H9 (cell line): ENCODE results near the gene PKIB. TPM values are rescaled to one million over a fixed set of nuclear protein-coding genes. Genes with fewer than 3 reads are reported as not detected.

Experiments used
- DNase-seq: peaks from one replicate; pipeline ENCODE4 v3.0.0-alpha.2; 2017
- H2AFZ ChIP-seq: one replicate; pipeline ENCODE4 v1.6.1; 2013; ENCODE audit warnings: mild to moderate bottlenecking, low read length, control low read depth, moderate library complexity
- H2AK5ac ChIP-seq: 2 replicates; pipeline ENCODE4 v1.6.1; 2013; ENCODE audit warnings: low read length, control low read depth, mixed read lengths; ENCODE audit not compliant: insufficient read length
- H2BK120ac ChIP-seq: one replicate; pipeline ENCODE4 v1.6.1; 2013; ENCODE audit warnings: low read depth, mild to moderate bottlenecking, low read length, control low read depth, inconsistent platforms; ENCODE audit not compliant: poor library complexity, severe bottlenecking
- H2BK12ac ChIP-seq: 2 replicates; pipeline ENCODE4 v1.6.1; 2013; ENCODE audit warnings: low read length, control low read depth, mixed read lengths, low read depth; ENCODE audit not compliant: insufficient read length
- H2BK15ac ChIP-seq: 2 replicates; pipeline ENCODE4 v1.6.1; 2013; ENCODE audit warnings: low read depth, low read length, control low read depth
- H2BK20ac ChIP-seq: one replicate; pipeline ENCODE4 v1.6.1; 2013; ENCODE audit warnings: low read depth, mild to moderate bottlenecking, low read length, control low read depth, inconsistent platforms; ENCODE audit not compliant: poor library complexity, severe bottlenecking
- H2BK5ac ChIP-seq: 2 replicates; pipeline ENCODE4 v1.6.1; 2013; ENCODE audit warnings: low read length, control low read depth, mixed read lengths; ENCODE audit not compliant: insufficient read length
- H3K14ac ChIP-seq: 2 replicates; pipeline ENCODE4 v1.6.1; 2013; ENCODE audit warnings: low read length, control low read depth; ENCODE audit not compliant: insufficient read depth
- H3K18ac ChIP-seq: 2 replicates; pipeline ENCODE4 v1.6.1; 2013; ENCODE audit warnings: low read depth, mild to moderate bottlenecking, mixed read lengths, low read length, control low read depth; ENCODE audit not compliant: insufficient read length
- H3K23ac ChIP-seq: 2 replicates; pipeline ENCODE4 v1.6.1; 2013; ENCODE audit warnings: low read length, control low read depth, mixed read lengths, low read depth; ENCODE audit not compliant: insufficient read length
- H3K23me2 ChIP-seq: 2 replicates; pipeline ENCODE4 v1.6.1; 2013; ENCODE audit warnings: low read depth, mild to moderate bottlenecking, mixed read lengths, low read length, control low read depth; ENCODE audit not compliant: insufficient read length, poor library complexity, severe bottlenecking
- H3K27ac ChIP-seq: 2 replicates; pipeline ENCODE4 v1.5.1; 2013; ENCODE audit warnings: low read length, control low read depth, mixed read lengths, low read depth; ENCODE audit not compliant: insufficient read length
- H3K27me3 ChIP-seq: 2 replicates; pipeline ENCODE4 v1.6.1; 2013; ENCODE audit warnings: low read length, control low read depth, inconsistent platforms; ENCODE audit not compliant: insufficient read depth
- H3K4ac ChIP-seq: 2 replicates; pipeline ENCODE4 v1.6.1; 2013; ENCODE audit warnings: low read depth, mild to moderate bottlenecking, control low read depth, inconsistent platforms, low read length, moderate library complexity
- H3K4me1 ChIP-seq: 2 replicates; pipeline ENCODE4 v1.6.1; 2013; ENCODE audit warnings: low read length, control low read depth, inconsistent platforms; ENCODE audit not compliant: insufficient read depth
- H3K4me2 ChIP-seq: 2 replicates; pipeline ENCODE4 v1.6.1; 2013; ENCODE audit warnings: low read length, control low read depth, mixed read lengths; ENCODE audit not compliant: insufficient read length, insufficient read depth
- H3K56ac ChIP-seq: 2 replicates; pipeline ENCODE4 v1.6.1; 2013; ENCODE audit warnings: low read depth, mild to moderate bottlenecking, mixed read lengths, low read length, control low read depth; ENCODE audit not compliant: insufficient read length
- H3K79me1 ChIP-seq: 2 replicates; pipeline ENCODE4 v1.6.1; 2013; ENCODE audit warnings: low read depth, mild to moderate bottlenecking, moderate library complexity, low read length, control low read depth, inconsistent platforms; ENCODE audit not compliant: insufficient read depth, poor library complexity, severe bottlenecking
- H3K79me2 ChIP-seq: 2 replicates; pipeline ENCODE4 v1.6.1; 2013; ENCODE audit warnings: low read length, control low read depth, inconsistent platforms; ENCODE audit not compliant: insufficient read depth
- H3K9ac ChIP-seq: 2 replicates; pipeline ENCODE4 v1.6.1; 2013; ENCODE audit warnings: low read length, control low read depth, mixed read lengths; ENCODE audit not compliant: insufficient read length; ENCODE audit errors: extremely low read depth
- H3K9me3 ChIP-seq: one replicate; pipeline ENCODE4 v1.6.1; 2013; ENCODE audit warnings: low read depth, low read length, inconsistent platforms; ENCODE audit not compliant: control insufficient read depth
- H3T11ph ChIP-seq: one replicate; pipeline ENCODE4 v1.6.1; 2013; ENCODE audit warnings: mild to moderate bottlenecking, low read length, control low read depth, inconsistent platforms
- H4K20me1 ChIP-seq: one replicate; pipeline ENCODE4 v1.6.1; 2013; ENCODE audit not compliant: control insufficient read depth, insufficient read length, insufficient read depth
- H4K5ac ChIP-seq: 2 replicates; pipeline ENCODE4 v1.6.1; 2013; ENCODE audit warnings: low read depth, mild to moderate bottlenecking, mixed read lengths, low read length, control low read depth; ENCODE audit not compliant: insufficient read length
- H4K8ac ChIP-seq: replicated peaks from 2 replicates; pipeline ENCODE4 v1.6.1; 2013; ENCODE audit warnings: low read length, control low read depth, mixed read lengths, low read depth; ENCODE audit not compliant: insufficient read length
- H4K91ac ChIP-seq: 2 replicates; pipeline ENCODE4 v1.6.1; 2013; ENCODE audit warnings: low read depth, mild to moderate bottlenecking, moderate library complexity, mixed read lengths, low read length, control low read depth; ENCODE audit not compliant: insufficient read length
- H3K27ac Mint-ChIP-seq, 3 experiments: 2 replicates in 2 of 3; 3 replicates in 1 of 3; pipeline ENCODE4 v1.8.0; 2020 to 2021; ENCODE audit warnings: mixed read lengths in 3 of 3, mild to moderate bottlenecking in 1 of 3, moderate library complexity in 1 of 3
- H3K27me3 Mint-ChIP-seq: 2 replicates; pipeline ENCODE4 v1.8.0; 2021; ENCODE audit warnings: low read depth, mild to moderate bottlenecking, moderate library complexity, mixed read lengths
- H3K36me3 Mint-ChIP-seq, 3 experiments: 2 replicates in 2 of 3; 3 replicates in 1 of 3; pipeline ENCODE4 v1.8.0; 2020 to 2021; ENCODE audit warnings: low read depth in 3 of 3, mixed read lengths in 3 of 3; ENCODE audit not compliant: insufficient read depth in 1 of 3
- H3K4me1 Mint-ChIP-seq, 2 experiments: 2 replicates each; pipeline ENCODE4 v1.8.0; 2020; ENCODE audit warnings: mixed read lengths in 2 of 2
- H3K4me3 Mint-ChIP-seq, 2 experiments: 2 replicates in 1 of 2; 3 replicates in 1 of 2; pipeline ENCODE4 v1.8.0; 2020 to 2021; ENCODE audit warnings: mild to moderate bottlenecking in 2 of 2, mixed read lengths in 2 of 2, moderate library complexity in 1 of 2
- H3K9me3 Mint-ChIP-seq, 2 experiments: 2 replicates in 1 of 2; 3 replicates in 1 of 2; pipeline ENCODE4 v1.8.0; 2020; ENCODE audit warnings: mild to moderate bottlenecking in 2 of 2, mixed read lengths in 2 of 2, moderate library complexity in 1 of 2
- WGBS: extraction: QIAGEN DNeasy Blood & Tissue Kit; methylation state at CpG from one replicate; pipeline ENCODE4 v1.1.7; 2013; ENCODE audit warnings: missing lambda C conversion rate, low lambda C conversion rate, mixed read lengths; ENCODE audit not compliant: insufficient read length; ENCODE audit errors: extremely low coverage; 5-methylcytosine and 5-hydroxymethylcytosine counted together
- total RNA-seq: library from RNA; stranded (reverse); gene quantifications from 2 replicates; pipeline ENCODE4 v1.2.1, GENCODE V29; 2021
- TF ChIP-seq, protein P1 (sequence below): fragments of 200-600 bp; sonication (generic); conservative IDR thresholded peaks from 3 replicates; pipeline ENCODE4 v1.8.0; 2021; ENCODE audit warnings: antibody characterized with exemption, mild to moderate bottlenecking

PKIB gene
- total RNA-seq, 1 experiment from 2014 or later, result 46.5 TPM

DNA sequence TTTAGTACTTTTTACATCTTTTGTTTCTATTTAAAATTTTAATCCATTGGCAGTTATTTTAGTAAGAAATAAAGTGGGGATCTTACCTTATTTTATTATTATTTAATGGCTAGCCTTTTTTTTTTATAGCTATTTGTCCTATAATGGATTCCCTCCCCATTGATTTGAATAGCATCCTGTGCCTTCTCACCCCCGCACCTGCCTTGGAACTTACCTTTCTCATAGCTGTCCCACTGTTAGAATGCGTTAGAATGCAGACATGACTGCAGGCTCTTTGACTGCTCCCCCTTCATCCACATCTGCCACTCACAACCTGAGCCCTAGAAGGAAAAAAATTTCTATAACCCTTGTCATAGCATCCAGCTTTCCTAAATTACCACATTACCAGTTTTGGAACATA lies 9.1 kb downstream of the PKIB start:
- Histone ChIP-seq H3K23ac (no peak overlapping the region), H2AFZ (no peak overlapping the region), H3K23me2 (no peaks in the 10 kb centered on the region), H2BK15ac (no peak overlapping the region), H4K91ac (no peak overlapping the region), H4K20me1 (no peaks in the 10 kb centered on the region), H4K8ac (no peak overlapping the region), H3K4ac (no peak overlapping the region), H3K18ac (no peak overlapping the region), H3K79me2 (no peaks in the 10 kb centered on the region), H3K27me3 (no peaks in the 10 kb centered on the region), H2AK5ac (no peak overlapping the region), H2BK20ac (no peak overlapping the region), H3K56ac (no peak overlapping the region), H3K9ac (no peak overlapping the region), H2BK12ac (no peak overlapping the region), H3K27ac (no peak overlapping the region), H4K5ac (no peak overlapping the region), H2BK5ac (no peak overlapping the region), H3K9me3 (no peaks in the 10 kb centered on the region), H3K14ac (no peak overlapping the region), H3T11ph (no peak overlapping the region), H3K4me1 (no peaks in the 10 kb centered on the region), H3K4me2 (no peak overlapping the region), H2BK120ac (no peak overlapping the region), H3K79me1 (no peaks in the 10 kb centered on the region)
- no peak overlapping the region for H3K27ac Mint-ChIP-seq
- no peak overlapping the region for H3K4me3 Mint-ChIP-seq
- no CpG with 5 or more reads among the region's 2 CpGs for WGBS
- no peaks in the 10 kb centered on the region for H3K9me3 Mint-ChIP-seq
- DNase-seq, result no peak
- TF ChIP-seq, protein P1, sequence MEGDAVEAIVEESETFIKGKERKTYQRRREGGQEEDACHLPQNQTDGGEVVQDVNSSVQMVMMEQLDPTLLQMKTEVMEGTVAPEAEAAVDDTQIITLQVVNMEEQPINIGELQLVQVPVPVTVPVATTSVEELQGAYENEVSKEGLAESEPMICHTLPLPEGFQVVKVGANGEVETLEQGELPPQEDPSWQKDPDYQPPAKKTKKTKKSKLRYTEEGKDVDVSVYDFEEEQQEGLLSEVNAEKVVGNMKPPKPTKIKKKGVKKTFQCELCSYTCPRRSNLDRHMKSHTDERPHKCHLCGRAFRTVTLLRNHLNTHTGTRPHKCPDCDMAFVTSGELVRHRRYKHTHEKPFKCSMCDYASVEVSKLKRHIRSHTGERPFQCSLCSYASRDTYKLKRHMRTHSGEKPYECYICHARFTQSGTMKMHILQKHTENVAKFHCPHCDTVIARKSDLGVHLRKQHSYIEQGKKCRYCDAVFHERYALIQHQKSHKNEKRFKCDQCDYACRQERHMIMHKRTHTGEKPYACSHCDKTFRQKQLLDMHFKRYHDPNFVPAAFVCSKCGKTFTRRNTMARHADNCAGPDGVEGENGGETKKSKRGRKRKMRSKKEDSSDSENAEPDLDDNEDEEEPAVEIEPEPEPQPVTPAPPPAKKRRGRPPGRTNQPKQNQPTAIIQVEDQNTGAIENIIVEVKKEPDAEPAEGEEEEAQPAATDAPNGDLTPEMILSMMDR, result no peak
- peaks cover 0 to 5% (median 2%) of the 10 kb centered on the region in 3 experiments; a peak in 3 of 7 replicates for H3K36me3 Mint-ChIP-seq
- H3K27me3 Mint-ChIP-seq, result no peaks in the 10 kb centered on the region
- peaks cover 0 to 5% of the 10 kb centered on the region in 2 experiments; a peak in 2 of 4 replicates for H3K4me1 Mint-ChIP-seq
